Posterior cingulate gyrus (tissue), 11 donors: Measurements from ENCODE around the gene P4HA1.
"Not testable (repeated sequence)": the region's sequence is repeated elsewhere in the genome, so short reads cannot be mapped to it uniquely, and the experiment has no call there.

Source experiments
- DNase-seq, 10 donors: peaks; one replicate each; pipeline versions ENCODE4 v3.0.0 to v3.0.0-alpha.2; 2020 to 2021; ENCODE audit warnings: mixed read lengths in 3 of 10
- intact Hi-C: fragments of 100-400 bp; cut with DNase I; formaldehyde crosslinking; loops from one replicate; pipeline ENCODE4 v1.15.1; 2023

The P4HA1 gene

GRCh38 chr10:73044378-73045285, 52.0 kb downstream of the P4HA1 start:
- DNase-seq: no peak
- intact Hi-C loops: no loop called here

- intact Hi-C loops: no loop called here
- no peak for DNase-seq
Observed at GRCh38 chr10:73043766-73044377, 52.8 kb downstream of the P4HA1 start.

GRCh38 chr10:73043319-73043718, 53.3 kb downstream of the P4HA1 start:
- no peak for DNase-seq

GRCh38 chr10:73042130-73042529, 54.5 kb downstream of the P4HA1 start:
- intact Hi-C loops: no loop called here

More at GRCh38 chr10:73043319-73043718, 53.3 kb downstream of the P4HA1 start:
- intact Hi-C loops: no loop called here

GRCh38 chr10:73039635-73040034, 57.0 kb downstream of the P4HA1 start:
- DNase-seq: no peak
- intact Hi-C loops: no loop called here

More at GRCh38 chr10:73042130-73042529, 54.5 kb downstream of the P4HA1 start:
- no peak for DNase-seq

GRCh38 chr10:73036285-73036684, 60.4 kb downstream of the P4HA1 start:
- DNase-seq, intact Hi-C loops: not testable (repeated sequence)

- intact Hi-C loops: no loop called here
- no peak for DNase-seq
Observed at GRCh38 chr10:73032536-73032935, 64.1 kb downstream of the P4HA1 start.

- intact Hi-C loops, DNase-seq: not testable (repeated sequence)
Observed at GRCh38 chr10:73026623-73027022, 70.0 kb downstream of the P4HA1 start.

- intact Hi-C loops: not testable (repeated sequence)
Observed at GRCh38 chr10:73023455-73024070, 73.1 kb downstream of the P4HA1 start.

GRCh38 chr10:73022961-73023360, 73.7 kb downstream of the P4HA1 start:
- DNase-seq, intact Hi-C loops: not testable (repeated sequence)

More at GRCh38 chr10:73023455-73024070, 73.1 kb downstream of the P4HA1 start:
- DNase-seq: not testable (repeated sequence)

- intact Hi-C loops, DNase-seq: not testable (repeated sequence)
Observed at GRCh38 chr10:73021538-73022164, 75.0 kb downstream of the P4HA1 start.

GRCh38 chr10:73021050-73021449, 75.6 kb downstream of the P4HA1 start:
- intact Hi-C loops: no loop called here
- no peak for DNase-seq

- no peak for DNase-seq
- intact Hi-C loops: no loop called here
Observed at GRCh38 chr10:73019100-73019499, 77.6 kb downstream of the P4HA1 start.

- intact Hi-C loops: no loop called here
- DNase-seq: no peak
Observed at GRCh38 chr10:73018632-73019031, 78.0 kb downstream of the P4HA1 start.

- DNase-seq: no peak
- intact Hi-C loops: no loop called here
Observed at GRCh38 chr10:73017955-73018480, 78.6 kb downstream of the P4HA1 start.

GRCh38 chr10:73015779-73016178, 80.9 kb downstream of the P4HA1 start:
- DNase-seq: no peak
- intact Hi-C loops: no loop called here

GRCh38 chr10:73003822-73004221, 92.8 kb downstream of the P4HA1 start:
- DNase-seq: no peak
- intact Hi-C loops: no loop called here

- intact Hi-C loops: no loop called here
Observed at GRCh38 chr10:73000973-73001372, 95.7 kb downstream of the P4HA1 start.

GRCh38 chr10:72997099-72997498, 99.6 kb downstream of the P4HA1 start:
- no peak for DNase-seq
- intact Hi-C loops: no loop called here

More at GRCh38 chr10:73000973-73001372, 95.7 kb downstream of the P4HA1 start:
- no peak for DNase-seq

- intact Hi-C loops, DNase-seq: not testable (repeated sequence)
Observed at GRCh38 chr10:72995459-72995858, 101.2 kb downstream of the P4HA1 start.
